ENCODE results near the gene LPAR1.

- TF ChIP-seq CTCF (IDR thresholded peaks at IDR 0.05; ENCODE audit: insufficient read depth, low read length) (no peak), GABPA (IDR thresholded peaks at IDR 0.05; ENCODE audit: low read depth) (no peak), REST (IDR thresholded peaks at IDR 0.05; ENCODE audit: insufficient replicate concordance, low read depth) (no peak), POLR2AphosphoS5 (IDR thresholded peaks at IDR 0.05; ENCODE audit: low read depth) (no peak)
These were observed 146.5 kb downstream of the LPAR1 start for GRCh38 chr9:110891760-110892159.
